Measurements from ENCODE around the gene TCF12.

The TCF12 gene

GRCh38 chr15:57321973-57322601, 403.6 kb downstream of the TCF12 start:
- no peak for DNase-seq (ENCODE audit: low spot score)

GRCh38 chr15:57322602-57323250, 404.3 kb downstream of the TCF12 start:
- DNase-seq (ENCODE audit: low spot score), result no peak

GRCh38 chr15:57323299-57323805, 404.9 kb downstream of the TCF12 start:
- no peak for DNase-seq (ENCODE audit: low spot score)

- peak; percentile 69 for DNase-seq (ENCODE audit: low spot score)
Observed at GRCh38 chr15:57323806-57324589, 405.6 kb downstream of the TCF12 start.

GRCh38 chr15:57324590-57324890, 406.1 kb downstream of the TCF12 start:
- no peak for DNase-seq (ENCODE audit: low spot score)

GRCh38 chr15:57324944-57325679, 406.7 kb downstream of the TCF12 start:
- no peak for DNase-seq (ENCODE audit: low spot score)

GRCh38 chr15:57326196-57326595, 407.8 kb downstream of the TCF12 start:
- DNase-seq (ENCODE audit: low spot score), result no peak

GRCh38 chr15:57327985-57328471, 409.6 kb downstream of the TCF12 start:
- DNase-seq (ENCODE audit: low spot score), result no peak

- DNase-seq (ENCODE audit: low spot score), result no peak
Observed at GRCh38 chr15:57328479-57328878, 410.0 kb downstream of the TCF12 start.

- no peak for DNase-seq (ENCODE audit: low spot score)
Observed at GRCh38 chr15:57328897-57329296, 410.5 kb downstream of the TCF12 start.

GRCh38 chr15:57329582-57330367, 411.3 kb downstream of the TCF12 start:
- DNase-seq (ENCODE audit: low spot score), result no peak

- no peak for DNase-seq (ENCODE audit: low spot score)
Observed at GRCh38 chr15:57330619-57331340, 412.3 kb downstream of the TCF12 start.

GRCh38 chr15:57332326-57332725, 413.9 kb downstream of the TCF12 start:
- DNase-seq (ENCODE audit: low spot score), result no peak

GRCh38 chr15:57333487-57333886, 415.0 kb downstream of the TCF12 start:
- no peak for DNase-seq (ENCODE audit: low spot score)

GRCh38 chr15:57334257-57334656, 415.8 kb downstream of the TCF12 start:
- DNase-seq (ENCODE audit: low spot score), result no peak

GRCh38 chr15:57335293-57335715, 416.9 kb downstream of the TCF12 start:
- DNase-seq (ENCODE audit: low spot score), result no peak

- peak; percentile 7 for DNase-seq (ENCODE audit: low spot score)
Observed at GRCh38 chr15:57335719-57336118, 417.3 kb downstream of the TCF12 start.

- no peak for DNase-seq (ENCODE audit: low spot score)
Observed at GRCh38 chr15:57337868-57338411, 419.5 kb downstream of the TCF12 start.

- no peak for DNase-seq (ENCODE audit: low spot score)
Observed at GRCh38 chr15:57339321-57339720, 420.9 kb downstream of the TCF12 start.

Data from COLO829 (cell line).